OCI-LY7 (cell line): Measurements from ENCODE around the gene TMEM109.

Experiments
- CTCF ChIP-seq: fragments of 200-600 bp; sonication (generic); conservative IDR thresholded peaks from 2 replicates; pipeline ENCODE4 v1.5.1; 2014; ENCODE audit warnings: mild to moderate bottlenecking, antibody characterized with exemption, low read length, moderate library complexity, mixed read lengths
- EZH2phosphoT487 ChIP-seq: fragments of 200-600 bp; sonication (generic); IDR thresholded peaks from 2 replicates; pipeline ENCODE4 v1.6.1; 2018; ENCODE audit warnings: low read depth, borderline replicate concordance, mild to moderate bottlenecking, mixed run types, antibody characterized with exemption, low read length, moderate library complexity, mixed read lengths

GRCh38 chr11:60959431-60959830 is 45.5 kb downstream of the TMEM109 start:
- no peak for TF ChIP-seq CTCF
- TF ChIP-seq EZH2phosphoT487: no peak
